IMR-90 (cell line): ENCODE results near the gene ASAH2.

Source experiments
- CEBPB ChIP-seq: IDR thresholded peaks from 2 replicates; pipeline ENCODE4 v1.6.1; 2012; ENCODE audit warnings: low read depth, low read length, improper control_type of control experiment
- CHD1 ChIP-seq: IDR thresholded peaks from 2 replicates; pipeline ENCODE4 v1.6.1; 2012; ENCODE audit warnings: low read depth, low read length, improper control_type of control experiment
- CTCF ChIP-seq: conservative IDR thresholded peaks from 2 replicates; pipeline ENCODE4 v1.5.1; 2012; ENCODE audit warnings: mild to moderate bottlenecking, low read depth, low read length, improper control_type of control experiment
- FOS ChIP-seq: fragments of 150-350 bp; IDR thresholded peaks from 2 replicates; pipeline ENCODE4 v1.6.1; 2016; ENCODE audit warnings: low read depth, low read length
- MAFK ChIP-seq: IDR thresholded peaks from 2 replicates; pipeline ENCODE4 v1.6.1; 2012; ENCODE audit warnings: low read depth, low read length, improper control_type of control experiment
- MAZ ChIP-seq: IDR thresholded peaks from 2 replicates; pipeline ENCODE4 v1.6.1; 2012; ENCODE audit warnings: low read depth, mild to moderate bottlenecking, low read length, improper control_type of control experiment, moderate library complexity, borderline replicate concordance
- MXI1 ChIP-seq: IDR thresholded peaks from 2 replicates; pipeline ENCODE4 v1.6.1; 2012; ENCODE audit warnings: low read depth, mild to moderate bottlenecking, low read length, moderate library complexity, borderline replicate concordance
- POLR2A ChIP-seq: IDR thresholded peaks from 2 replicates; pipeline ENCODE4 v1.6.1; 2012; ENCODE audit warnings: mild to moderate bottlenecking, low read depth, low read length
- RAD21 ChIP-seq: IDR thresholded peaks from 2 replicates; pipeline ENCODE4 v1.6.1; 2012; ENCODE audit warnings: low read length, improper control_type of control experiment
- RCOR1 ChIP-seq: IDR thresholded peaks from 2 replicates; pipeline ENCODE4 v1.6.1; 2012; ENCODE audit warnings: mild to moderate bottlenecking, low read length, improper control_type of control experiment; ENCODE audit not compliant: insufficient replicate concordance
- RFX5 ChIP-seq: IDR thresholded peaks from 2 replicates; pipeline ENCODE4 v1.8.0; 2012; ENCODE audit warnings: low read depth, mild to moderate bottlenecking, low read length, moderate library complexity

GRCh38 chr10:50254479-50254878, 3.2 kb upstream of the ASAH2 start:
- TF ChIP-seq CTCF (no peak), MXI1 (no peak), POLR2A (no peak), RFX5 (no peak), MAZ (no peak), MAFK (no peak), CHD1 (no peak), CEBPB (no peak), RCOR1 (no peak), FOS (no peak), RAD21 (no peak)
